B cell (primary cell): ENCODE results near the gene QRFP. TPM values are rescaled to one million over a fixed set of nuclear protein-coding genes. Genes with fewer than 3 reads are reported as not detected.

Source experiments
- ATAC-seq: fragments of 200-7000 bp; cut with Tn5 transposase; one replicate; pipeline ENCODE4 v1.10.0; 2021; ENCODE audit warnings: low read depth, mild to moderate bottlenecking, moderate number of reproducible peaks, moderate library complexity
- CTCF ChIA-PET: fragments of 350-600 bp; sonication (Branson Sonifier 250); formaldehyde crosslinking; loops from one replicate; lab custom pipeline; 2021; ENCODE audit warnings: antibody characterized with exemption, inconsistent platforms; lab: Charles Lee
- POLR2A ChIA-PET: fragments of 350-600 bp; sonication (Branson Sonifier 250); formaldehyde crosslinking; loops from one replicate; lab custom pipeline; 2021; ENCODE audit warnings: antibody characterized with exemption; lab: Charles Lee
- DNase-seq: peaks from one replicate; pipeline ENCODE4 v3.0.0; 2013
- H2AFZ ChIP-seq: 2 replicates; pipeline ENCODE4 v1.6.1; 2012; ENCODE audit warnings: mild to moderate bottlenecking, low read depth, low read length; ENCODE audit not compliant: insufficient read depth, poor library complexity, severe bottlenecking
- H3K27ac ChIP-seq, 2 donors: 1 replicate in 1 of 2; 2 replicates in 1 of 2; pipeline ENCODE4 v1.5.1; 2012 to 2013; ENCODE audit warnings: low read length in 2 of 2, mild to moderate bottlenecking in 2 of 2, moderate library complexity in 1 of 2
- H3K27me3 ChIP-seq, 4 experiments: fragments of 200-600 bp in 1 of 4; sonication (generic) in 1 of 4; replicated peaks in 1 of 4; 1 replicate in 2 of 4; 2 replicates in 2 of 4; pipeline versions ENCODE4 v1.6.1 to v1.7.0; 2013 to 2016; ENCODE audit warnings: low read length in 3 of 4, mild to moderate bottlenecking in 2 of 4, mixed read lengths in 1 of 4, moderate library complexity in 1 of 4; ENCODE audit not compliant: insufficient read depth in 4 of 4, control insufficient read depth in 3 of 4; ENCODE audit errors: control extremely low read depth in 1 of 4
- H3K36me3 ChIP-seq, 2 experiments: replicated peaks in 1 of 2; 1 replicate in 1 of 2; 2 replicates in 1 of 2; pipeline versions ENCODE4 v1.6.1 to v1.7.1; 2013; ENCODE audit warnings: low read length in 1 of 2; ENCODE audit not compliant: insufficient read depth in 2 of 2, control insufficient read depth in 1 of 2; ENCODE audit errors: control extremely low read depth in 1 of 2, extremely low read depth in 1 of 2
- H3K4me1 ChIP-seq, 2 donors: fragments of 200-600 bp in 1 of 2; sonication (generic) in 1 of 2; 1 replicate in 1 of 2; 2 replicates in 1 of 2; pipeline versions ENCODE4 v1.5.1 to v1.6.1; 2013 to 2017; ENCODE audit warnings: low read length in 2 of 2; ENCODE audit not compliant: control insufficient read depth in 2 of 2, insufficient read depth in 2 of 2
- H3K4me2 ChIP-seq: replicated peaks from 2 replicates; pipeline ENCODE3; 2012; ENCODE audit warnings: mild to moderate bottlenecking, low read depth, low read length; ENCODE audit not compliant: poor library complexity, severe bottlenecking
- H3K4me3 ChIP-seq, 5 experiments: fragments of 200-600 bp in 1 of 5; sonication (generic) in 1 of 5; 1 replicate in 3 of 5; 2 replicates in 2 of 5; pipeline versions ENCODE4 v1.5.1 to v1.7.0; 2011 to 2016; ENCODE audit warnings: low read length in 4 of 5, mild to moderate bottlenecking in 4 of 5, low read depth in 2 of 5, control low read depth in 1 of 5, moderate library complexity in 1 of 5; ENCODE audit not compliant: insufficient read depth in 1 of 5; ENCODE audit errors: control extremely low read depth in 1 of 5, extremely low read depth in 1 of 5
- H3K79me2 ChIP-seq: fragments of 200-600 bp; sonication (generic); one replicate; pipeline ENCODE4 v1.6.0; 2016; ENCODE audit warnings: low read length; ENCODE audit not compliant: control insufficient read depth, insufficient read depth
- H3K9ac ChIP-seq: fragments of 200-600 bp; sonication (generic); 2 replicates; pipeline ENCODE4 v1.6.1; 2017; ENCODE audit warnings: mild to moderate bottlenecking, low read length, moderate library complexity
- H3K9me3 ChIP-seq, 3 donors: one replicate each; pipeline versions ENCODE4 v1.6.1 to v1.7.1; 2013; ENCODE audit warnings: low read length in 2 of 3; ENCODE audit not compliant: control insufficient read depth in 2 of 3, insufficient read depth in 1 of 3; ENCODE audit errors: control extremely low read depth in 1 of 3
- H4K20me1 ChIP-seq: 2 replicates; pipeline ENCODE4 v1.6.0; 2012; ENCODE audit warnings: mild to moderate bottlenecking, low read length; ENCODE audit not compliant: insufficient read depth, control insufficient read depth, poor library complexity, severe bottlenecking
- H3K27ac Mint-ChIP-seq: one replicate; pipeline ENCODE4 v1.8.0; 2021; ENCODE audit warnings: mixed read lengths
- H3K27me3 Mint-ChIP-seq: one replicate; pipeline ENCODE4 v1.8.0; 2021; ENCODE audit warnings: mixed read lengths
- H3K4me1 Mint-ChIP-seq: one replicate; pipeline ENCODE4 v1.8.0; 2021; ENCODE audit warnings: mixed read lengths
- H3K4me3 Mint-ChIP-seq: one replicate; pipeline ENCODE4 v1.8.0; 2021; ENCODE audit warnings: mixed read lengths
- H3K9me3 Mint-ChIP-seq: one replicate; pipeline ENCODE4 v1.8.0; 2022; ENCODE audit warnings: mixed read lengths; ENCODE audit not compliant: insufficient read depth
- CTCF ChIP-seq: fragments of 200-600 bp; IDR thresholded peaks from one replicate; pipeline ENCODE4 v1.8.0; 2022; ENCODE audit warnings: antibody characterized with exemption, mild to moderate bottlenecking
- EZH2 ChIP-seq: IDR thresholded peaks from 2 replicates; pipeline ENCODE4 v1.6.1; 2012; ENCODE audit warnings: borderline replicate concordance, low read depth, mild to moderate bottlenecking, moderate library complexity, low read length; ENCODE audit not compliant: insufficient read depth, poor library complexity, severe bottlenecking
- WGBS: methylation state at CpG from one replicate; pipeline ENCODE4 v1.1.5; 2013; ENCODE audit warnings: missing lambda C conversion rate; ENCODE audit not compliant: insufficient coverage; 5-methylcytosine and 5-hydroxymethylcytosine counted together
- intact Hi-C: fragments of 100-400 bp; cut with micrococcal nuclease; formaldehyde crosslinking; loops from one replicate; pipeline ENCODE4 v1.10.0; 2022
- polyA plus RNA-seq: library from polyadenylated mRNA; depleted of rRNA; stranded (reverse); fragments of >200 nt; gene quantifications from 2 replicates; pipeline ENCODE4 v1.2.3, GENCODE V29; 2012
- total RNA-seq, 2 donors: library from RNA; stranded (reverse); fragments of 120-200 nt in 1 of 2; gene quantifications; 1 replicate in 1 of 2; 2 replicates in 1 of 2; pipeline versions ENCODE4 v1.2.3 to v1.2.4, GENCODE V29; 2013 to 2022

QRFP gene
- total and polyA plus RNA-seq, 2 donors (not counting 1 experiment from before 2014, with no cell fraction given), result 0.07 TPM; not detected in 1

DNA sequence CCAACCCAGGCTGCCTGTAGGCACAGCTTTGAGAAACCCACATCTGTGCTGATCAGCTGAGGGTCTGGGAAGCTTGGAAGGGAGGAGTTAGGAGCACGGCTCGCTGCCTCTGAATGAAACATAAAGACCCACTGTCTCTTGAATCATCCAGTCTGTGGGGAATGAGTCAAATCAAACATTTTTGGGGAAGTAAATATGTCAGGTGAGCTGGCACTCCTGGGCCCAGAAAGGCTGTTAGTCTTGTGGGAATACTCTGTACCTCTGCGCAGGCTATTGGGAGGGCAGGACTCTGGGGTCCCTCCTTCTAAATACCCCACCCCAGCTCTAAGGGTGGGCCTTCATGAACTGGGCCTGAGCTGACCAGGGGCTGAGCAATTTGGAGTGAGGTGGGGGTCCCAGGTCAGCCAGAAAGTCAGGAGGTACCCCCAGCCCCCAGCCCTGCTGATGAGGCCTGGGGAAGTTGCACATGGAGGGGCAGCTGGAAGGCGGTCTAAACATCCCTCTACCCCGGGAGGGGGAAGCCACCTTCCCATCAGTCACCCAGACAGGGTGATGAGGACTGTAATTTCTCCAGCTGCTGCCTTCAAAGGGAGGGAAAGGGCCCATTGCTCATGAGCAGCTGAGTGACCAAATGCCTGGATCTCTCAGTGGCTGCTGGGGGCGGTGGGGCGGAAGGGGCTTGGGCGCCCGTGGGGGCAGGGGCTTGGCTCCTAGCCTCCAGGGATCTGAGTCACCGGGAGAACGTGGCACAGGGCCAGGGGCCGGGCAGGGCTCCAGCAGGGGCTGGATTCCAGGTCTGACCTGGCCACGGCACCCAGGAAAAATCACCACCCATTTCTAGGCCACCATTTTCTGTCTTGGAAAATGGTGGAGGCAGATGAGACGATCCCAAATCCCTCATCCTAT lies 31.6 kb upstream of the QRFP start:
- Histone ChIP-seq H3K79me2 (no peaks in the 10 kb centered on the region), H3K4me2 (no peak overlapping the region), H3K4me3 (no peak overlapping the region), H3K4me1 (peaks cover 0 to 7% of the 10 kb centered on the region in 2 donors), H3K27ac (no peak overlapping the region), H3K27me3 (peaks cover 0 to 12% (median 7%) of the 10 kb centered on the region in 4 experiments), H3K9me3 (peaks cover 0 to 3% (median 0%) of the 10 kb centered on the region in 3 donors), H4K20me1 (no peaks in the 10 kb centered on the region), H3K9ac (no peak overlapping the region), H3K36me3 (no peaks in the 10 kb centered on the region), H2AFZ (no peak overlapping the region)
- ChIA-PET POLR2A (no interaction called here), CTCF (interaction anchor here (0.6 to 1.0 kb wide), 3 partner anchors 61 to 1305 kb away, joined by 3 to 4 read pairs (median 3); no protein-coding TSS in a partner anchor)
- peak; percentile 40 for ATAC-seq
- H3K4me3 Mint-ChIP-seq, result no peak overlapping the region
- H3K27me3 Mint-ChIP-seq, result peaks cover 36% of the 10 kb centered on the region
- DNase-seq, result no peak
- intact Hi-C loops, result no loop called here
- peaks cover 20% of the 10 kb centered on the region for H3K4me1 Mint-ChIP-seq
- WGBS, result 69% methylated on average over 6 of the region's 14 CpGs
- H3K9me3 Mint-ChIP-seq, result no peaks in the 10 kb centered on the region
- H3K27ac Mint-ChIP-seq, result no peak overlapping the region
- TF ChIP-seq EZH2, result no peak
- TF ChIP-seq CTCF, result no peak

- Mint-ChIP-seq H3K27ac (no peak overlapping the region), H3K4me3 (no peak overlapping the region), H3K4me1 (peaks cover 20% of the 10 kb centered on the region), H3K27me3 (peaks cover 37% of the 10 kb centered on the region), H3K9me3 (no peaks in the 10 kb centered on the region)
- H3K27ac ChIP-seq, result no peak overlapping the region
- H3K9ac ChIP-seq, result no peak overlapping the region
- H3K36me3 ChIP-seq, result no peaks in the 10 kb centered on the region
- DNase-seq (no peak), ATAC-seq (no peak)
- H3K9me3 ChIP-seq, result peaks cover 0 to 1% (median 0%) of the 10 kb centered on the region in 3 donors
- H3K4me1 ChIP-seq, result peaks cover 0 to 7% of the 10 kb centered on the region in 2 donors
- no peaks in the 10 kb centered on the region for H4K20me1 ChIP-seq
- intact Hi-C loops, result no loop called here
- peaks cover 0 to 8% (median 1%) of the 10 kb centered on the region in 4 experiments for H3K27me3 ChIP-seq
- no peaks in the 10 kb centered on the region for H3K79me2 ChIP-seq
- ChIA-PET CTCF (interaction anchor here (0.6 kb wide), 1 partner anchor 1304 kb away, joined by 3 read pairs; no protein-coding TSS in a partner anchor), POLR2A (no interaction called here)
- no peak overlapping the region for H3K4me2 ChIP-seq
- TF ChIP-seq CTCF (no peak), EZH2 (no peak)
- H2AFZ ChIP-seq, result no peak overlapping the region
- WGBS, result 76% methylated on average over 9 of the region's 10 CpGs
- no peak overlapping the region for H3K4me3 ChIP-seq
These were observed 30.7 kb upstream of the QRFP start for GRCh38 chr9:130927338-130927737.
